ENCODE data around the gene RTL1.

RTL1 gene

GRCh38 chr14:100851946-100852620, 51.4 kb downstream of the RTL1 start:
- no peak overlapping the region for H4K5ac ChIP-seq (ENCODE audit: low read length)
- H2BK120ac ChIP-seq (ENCODE audit: low read depth, low read length) = no peak overlapping the region
- WGBS (ENCODE audit: extremely low coverage, insufficient coverage, low lambda C conversion rate) = no CpG with 5 or more reads among the region's 14 CpGs

GRCh38 chr14:100851586-100851916, 52.0 kb downstream of the RTL1 start:
- DNase-seq = no peak
- no peak overlapping the region for H2BK120ac ChIP-seq (ENCODE audit: low read depth, low read length)
- H3K4me3 ChIP-seq (ENCODE audit: low read length) = no peak overlapping the region
- H3K79me1 ChIP-seq (ENCODE audit: low read length) = no peaks in the 10 kb centered on the region
- H3K27me3 ChIP-seq (ENCODE audit: insufficient read depth, low read length, poor library complexity) = no peaks in the 10 kb centered on the region
- H3K4ac ChIP-seq (ENCODE audit: low read depth, low read length) = no peak overlapping the region
- whole genome bisulfite sequencing (ENCODE audit: extremely low coverage, insufficient coverage, low lambda C conversion rate) = no CpG with 5 or more reads among the region's 13 CpGs
- H3K18ac ChIP-seq (ENCODE audit: low read length) = no peak overlapping the region
- H3K36me3 ChIP-seq (ENCODE audit: control insufficient read depth, insufficient read depth, low read length) = no peaks in the 10 kb centered on the region
- no peak overlapping the region for H2BK15ac ChIP-seq (replicated peaks; ENCODE audit: low read depth)
- H3K56ac ChIP-seq (ENCODE audit: low read length) = no peak overlapping the region
- no peak overlapping the region for H4K8ac ChIP-seq (ENCODE audit: low read depth, low read length)
- no peak overlapping the region for H2BK5ac ChIP-seq (ENCODE audit: low read length)
- H4K5ac ChIP-seq (ENCODE audit: low read length) = no peak overlapping the region
- no peak overlapping the region for H3K23ac ChIP-seq (ENCODE audit: low read length)
- H3K27ac ChIP-seq (ENCODE audit: low read depth, low read length) = no peak overlapping the region
- no peak overlapping the region for H3K4me2 ChIP-seq (ENCODE audit: low read length)
- no peak overlapping the region for H3K9ac ChIP-seq (ENCODE audit: low read length)
- no peaks in the 10 kb centered on the region for H3K79me2 ChIP-seq (ENCODE audit: control insufficient read depth, insufficient read depth, low read length)
- H3K4me1 ChIP-seq (ENCODE audit: control insufficient read depth, low read depth, low read length) = no peaks in the 10 kb centered on the region
- no peak overlapping the region for H2AK5ac ChIP-seq (ENCODE audit: low read length)

More at GRCh38 chr14:100851946-100852620, 51.4 kb downstream of the RTL1 start:
- Histone ChIP-seq H3K4me3 (ENCODE audit: low read length) (no peak overlapping the region), H3K4ac (ENCODE audit: low read depth, low read length) (no peak overlapping the region), H2BK15ac (replicated peaks; ENCODE audit: low read depth) (no peak overlapping the region), H3K56ac (ENCODE audit: low read length) (no peak overlapping the region), H3K4me1 (ENCODE audit: control insufficient read depth, low read depth, low read length) (no peaks in the 10 kb centered on the region), H2BK5ac (ENCODE audit: low read length) (no peak overlapping the region), H3K9ac (ENCODE audit: low read length) (no peak overlapping the region), H3K36me3 (ENCODE audit: control insufficient read depth, insufficient read depth, low read length) (no peaks in the 10 kb centered on the region), H3K4me2 (ENCODE audit: low read length) (no peak overlapping the region), H3K79me1 (ENCODE audit: low read length) (no peaks in the 10 kb centered on the region), H3K18ac (ENCODE audit: low read length) (no peak overlapping the region), H3K23ac (ENCODE audit: low read length) (no peak overlapping the region), H2AK5ac (ENCODE audit: low read length) (no peak overlapping the region), H3K27ac (ENCODE audit: low read depth, low read length) (no peak overlapping the region), H4K8ac (ENCODE audit: low read depth, low read length) (no peak overlapping the region), H3K27me3 (ENCODE audit: insufficient read depth, low read length, poor library complexity) (no peaks in the 10 kb centered on the region), H3K79me2 (ENCODE audit: control insufficient read depth, insufficient read depth, low read length) (no peaks in the 10 kb centered on the region)
- no peak for DNase-seq

GRCh38 chr14:100850841-100851585, 52.5 kb downstream of the RTL1 start:
- H3K36me3 ChIP-seq (ENCODE audit: control insufficient read depth, insufficient read depth, low read length) = no peaks in the 10 kb centered on the region
- H3K9ac ChIP-seq (ENCODE audit: low read length) = no peak overlapping the region
- no peak overlapping the region for H4K8ac ChIP-seq (ENCODE audit: low read depth, low read length)
- no peak overlapping the region for H3K18ac ChIP-seq (ENCODE audit: low read length)
- H3K4ac ChIP-seq (ENCODE audit: low read depth, low read length) = no peak overlapping the region
- H3K4me3 ChIP-seq (ENCODE audit: low read length) = no peak overlapping the region
- no peaks in the 10 kb centered on the region for H3K79me2 ChIP-seq (ENCODE audit: control insufficient read depth, insufficient read depth, low read length)
- peak; percentile 61 for DNase-seq
- H2BK120ac ChIP-seq (ENCODE audit: low read depth, low read length) = no peak overlapping the region
- no peak overlapping the region for H3K23ac ChIP-seq (ENCODE audit: low read length)
- H3K4me1 ChIP-seq (ENCODE audit: control insufficient read depth, low read depth, low read length) = no peaks in the 10 kb centered on the region
- H2BK15ac ChIP-seq (replicated peaks; ENCODE audit: low read depth) = no peak overlapping the region
- H3K27me3 ChIP-seq (ENCODE audit: insufficient read depth, low read length, poor library complexity) = no peaks in the 10 kb centered on the region
- no peak overlapping the region for H3K4me2 ChIP-seq (ENCODE audit: low read length)
- no peak overlapping the region for H3K56ac ChIP-seq (ENCODE audit: low read length)
- no peak overlapping the region for H2BK5ac ChIP-seq (ENCODE audit: low read length)
- H3K79me1 ChIP-seq (ENCODE audit: low read length) = no peaks in the 10 kb centered on the region
- no CpG with 5 or more reads among the region's 8 CpGs for WGBS (ENCODE audit: extremely low coverage, insufficient coverage, low lambda C conversion rate)
- no peak overlapping the region for H4K5ac ChIP-seq (ENCODE audit: low read length)
- no peak overlapping the region for H3K27ac ChIP-seq (ENCODE audit: low read depth, low read length)
- no peak overlapping the region for H2AK5ac ChIP-seq (ENCODE audit: low read length)

- H2BK120ac ChIP-seq (ENCODE audit: low read depth, low read length) = no peak overlapping the region
- DNase-seq = no peak
- H3K27ac ChIP-seq (ENCODE audit: low read depth, low read length) = no peak overlapping the region
- H3K18ac ChIP-seq (ENCODE audit: low read length) = no peak overlapping the region
- H3K4me2 ChIP-seq (ENCODE audit: low read length) = no peak overlapping the region
- H3K27me3 ChIP-seq (ENCODE audit: insufficient read depth, low read length, poor library complexity) = no peaks in the 10 kb centered on the region
- H2BK15ac ChIP-seq (replicated peaks; ENCODE audit: low read depth) = no peak overlapping the region
- H3K79me1 ChIP-seq (ENCODE audit: low read length) = no peaks in the 10 kb centered on the region
- H2AK5ac ChIP-seq (ENCODE audit: low read length) = no peak overlapping the region
- H3K4ac ChIP-seq (ENCODE audit: low read depth, low read length) = no peak overlapping the region
- H2BK5ac ChIP-seq (ENCODE audit: low read length) = no peak overlapping the region
- no peak overlapping the region for H3K9ac ChIP-seq (ENCODE audit: low read length)
- WGBS (ENCODE audit: extremely low coverage, insufficient coverage, low lambda C conversion rate) = no CpG with 5 or more reads among the region's 8 CpGs
- no peak overlapping the region for H4K5ac ChIP-seq (ENCODE audit: low read length)
- no peak overlapping the region for H3K23ac ChIP-seq (ENCODE audit: low read length)
- H3K4me3 ChIP-seq (ENCODE audit: low read length) = no peak overlapping the region
- no peaks in the 10 kb centered on the region for H3K4me1 ChIP-seq (ENCODE audit: control insufficient read depth, low read depth, low read length)
- no peaks in the 10 kb centered on the region for H3K36me3 ChIP-seq (ENCODE audit: control insufficient read depth, insufficient read depth, low read length)
- H3K56ac ChIP-seq (ENCODE audit: low read length) = no peak overlapping the region
- no peak overlapping the region for H4K8ac ChIP-seq (ENCODE audit: low read depth, low read length)
- H3K79me2 ChIP-seq (ENCODE audit: control insufficient read depth, insufficient read depth, low read length) = no peaks in the 10 kb centered on the region
Observed at GRCh38 chr14:100849115-100849781, 54.3 kb downstream of the RTL1 start.

GRCh38 chr14:100846309-100846859, 57.1 kb downstream of the RTL1 start:
- no peak overlapping the region for H4K8ac ChIP-seq (ENCODE audit: low read depth, low read length)
- no peak overlapping the region for H4K5ac ChIP-seq (ENCODE audit: low read length)
- H2BK5ac ChIP-seq (ENCODE audit: low read length) = no peak overlapping the region
- WGBS (ENCODE audit: extremely low coverage, insufficient coverage, low lambda C conversion rate) = no CpG with 5 or more reads among the region's 8 CpGs
- H3K79me2 ChIP-seq (ENCODE audit: control insufficient read depth, insufficient read depth, low read length) = no peaks in the 10 kb centered on the region
- H3K27ac ChIP-seq (ENCODE audit: low read depth, low read length) = no peak overlapping the region
- no peaks in the 10 kb centered on the region for H3K27me3 ChIP-seq (ENCODE audit: insufficient read depth, low read length, poor library complexity)
- no peaks in the 10 kb centered on the region for H3K4me1 ChIP-seq (ENCODE audit: control insufficient read depth, low read depth, low read length)
- no peak overlapping the region for H3K4ac ChIP-seq (ENCODE audit: low read depth, low read length)
- H3K18ac ChIP-seq (ENCODE audit: low read length) = no peak overlapping the region
- no peak overlapping the region for H3K4me3 ChIP-seq (ENCODE audit: low read length)
- no peak overlapping the region for H3K56ac ChIP-seq (ENCODE audit: low read length)
- no peak overlapping the region for H3K9ac ChIP-seq (ENCODE audit: low read length)
- no peak overlapping the region for H2BK120ac ChIP-seq (ENCODE audit: low read depth, low read length)
- no peaks in the 10 kb centered on the region for H3K36me3 ChIP-seq (ENCODE audit: control insufficient read depth, insufficient read depth, low read length)
- no peak overlapping the region for H3K4me2 ChIP-seq (ENCODE audit: low read length)
- no peak overlapping the region for H2BK15ac ChIP-seq (replicated peaks; ENCODE audit: low read depth)
- no peak overlapping the region for H3K23ac ChIP-seq (ENCODE audit: low read length)
- DNase-seq = no peak
- no peaks in the 10 kb centered on the region for H3K79me1 ChIP-seq (ENCODE audit: low read length)
- no peak overlapping the region for H2AK5ac ChIP-seq (ENCODE audit: low read length)
